H9 (cell line): ENCODE results near the gene RBM46. TPM values are rescaled to one million over a fixed set of nuclear protein-coding genes. Genes with fewer than 3 reads are reported as not detected.

Source experiments
- DNase-seq: peaks from one replicate; pipeline ENCODE4 v3.0.0-alpha.2; 2017
- H2AFZ ChIP-seq: one replicate; pipeline ENCODE4 v1.6.1; 2013; ENCODE audit warnings: mild to moderate bottlenecking, low read length, control low read depth, moderate library complexity
- H2AK5ac ChIP-seq: 2 replicates; pipeline ENCODE4 v1.6.1; 2013; ENCODE audit warnings: low read length, control low read depth, mixed read lengths; ENCODE audit not compliant: insufficient read length
- H2BK120ac ChIP-seq: one replicate; pipeline ENCODE4 v1.6.1; 2013; ENCODE audit warnings: low read depth, mild to moderate bottlenecking, low read length, control low read depth, inconsistent platforms; ENCODE audit not compliant: poor library complexity, severe bottlenecking
- H2BK12ac ChIP-seq: 2 replicates; pipeline ENCODE4 v1.6.1; 2013; ENCODE audit warnings: low read length, control low read depth, mixed read lengths, low read depth; ENCODE audit not compliant: insufficient read length
- H2BK15ac ChIP-seq: 2 replicates; pipeline ENCODE4 v1.6.1; 2013; ENCODE audit warnings: low read depth, low read length, control low read depth
- H2BK20ac ChIP-seq: one replicate; pipeline ENCODE4 v1.6.1; 2013; ENCODE audit warnings: low read depth, mild to moderate bottlenecking, low read length, control low read depth, inconsistent platforms; ENCODE audit not compliant: poor library complexity, severe bottlenecking
- H2BK5ac ChIP-seq: 2 replicates; pipeline ENCODE4 v1.6.1; 2013; ENCODE audit warnings: low read length, control low read depth, mixed read lengths; ENCODE audit not compliant: insufficient read length
- H3K14ac ChIP-seq: 2 replicates; pipeline ENCODE4 v1.6.1; 2013; ENCODE audit warnings: low read length, control low read depth; ENCODE audit not compliant: insufficient read depth
- H3K18ac ChIP-seq: 2 replicates; pipeline ENCODE4 v1.6.1; 2013; ENCODE audit warnings: low read depth, mild to moderate bottlenecking, mixed read lengths, low read length, control low read depth; ENCODE audit not compliant: insufficient read length
- H3K23ac ChIP-seq: 2 replicates; pipeline ENCODE4 v1.6.1; 2013; ENCODE audit warnings: low read length, control low read depth, mixed read lengths, low read depth; ENCODE audit not compliant: insufficient read length
- H3K23me2 ChIP-seq: 2 replicates; pipeline ENCODE4 v1.6.1; 2013; ENCODE audit warnings: low read depth, mild to moderate bottlenecking, mixed read lengths, low read length, control low read depth; ENCODE audit not compliant: insufficient read length, poor library complexity, severe bottlenecking
- H3K27ac ChIP-seq: 2 replicates; pipeline ENCODE4 v1.5.1; 2013; ENCODE audit warnings: low read length, control low read depth, mixed read lengths, low read depth; ENCODE audit not compliant: insufficient read length
- H3K27me3 ChIP-seq: 2 replicates; pipeline ENCODE4 v1.6.1; 2013; ENCODE audit warnings: low read length, control low read depth, inconsistent platforms; ENCODE audit not compliant: insufficient read depth
- H3K4ac ChIP-seq: 2 replicates; pipeline ENCODE4 v1.6.1; 2013; ENCODE audit warnings: low read depth, mild to moderate bottlenecking, control low read depth, inconsistent platforms, low read length, moderate library complexity
- H3K4me1 ChIP-seq: 2 replicates; pipeline ENCODE4 v1.6.1; 2013; ENCODE audit warnings: low read length, control low read depth, inconsistent platforms; ENCODE audit not compliant: insufficient read depth
- H3K4me2 ChIP-seq: 2 replicates; pipeline ENCODE4 v1.6.1; 2013; ENCODE audit warnings: low read length, control low read depth, mixed read lengths; ENCODE audit not compliant: insufficient read length, insufficient read depth
- H3K56ac ChIP-seq: 2 replicates; pipeline ENCODE4 v1.6.1; 2013; ENCODE audit warnings: low read depth, mild to moderate bottlenecking, mixed read lengths, low read length, control low read depth; ENCODE audit not compliant: insufficient read length
- H3K79me1 ChIP-seq: 2 replicates; pipeline ENCODE4 v1.6.1; 2013; ENCODE audit warnings: low read depth, mild to moderate bottlenecking, moderate library complexity, low read length, control low read depth, inconsistent platforms; ENCODE audit not compliant: insufficient read depth, poor library complexity, severe bottlenecking
- H3K79me2 ChIP-seq: 2 replicates; pipeline ENCODE4 v1.6.1; 2013; ENCODE audit warnings: low read length, control low read depth, inconsistent platforms; ENCODE audit not compliant: insufficient read depth
- H3K9ac ChIP-seq: 2 replicates; pipeline ENCODE4 v1.6.1; 2013; ENCODE audit warnings: low read length, control low read depth, mixed read lengths; ENCODE audit not compliant: insufficient read length; ENCODE audit errors: extremely low read depth
- H3K9me3 ChIP-seq: one replicate; pipeline ENCODE4 v1.6.1; 2013; ENCODE audit warnings: low read depth, low read length, inconsistent platforms; ENCODE audit not compliant: control insufficient read depth
- H3T11ph ChIP-seq: one replicate; pipeline ENCODE4 v1.6.1; 2013; ENCODE audit warnings: mild to moderate bottlenecking, low read length, control low read depth, inconsistent platforms
- H4K20me1 ChIP-seq: one replicate; pipeline ENCODE4 v1.6.1; 2013; ENCODE audit not compliant: control insufficient read depth, insufficient read length, insufficient read depth
- H4K5ac ChIP-seq: 2 replicates; pipeline ENCODE4 v1.6.1; 2013; ENCODE audit warnings: low read depth, mild to moderate bottlenecking, mixed read lengths, low read length, control low read depth; ENCODE audit not compliant: insufficient read length
- H4K8ac ChIP-seq: replicated peaks from 2 replicates; pipeline ENCODE4 v1.6.1; 2013; ENCODE audit warnings: low read length, control low read depth, mixed read lengths, low read depth; ENCODE audit not compliant: insufficient read length
- H4K91ac ChIP-seq: 2 replicates; pipeline ENCODE4 v1.6.1; 2013; ENCODE audit warnings: low read depth, mild to moderate bottlenecking, moderate library complexity, mixed read lengths, low read length, control low read depth; ENCODE audit not compliant: insufficient read length
- H3K27ac Mint-ChIP-seq, 3 experiments: 2 replicates in 2 of 3; 3 replicates in 1 of 3; pipeline ENCODE4 v1.8.0; 2020 to 2021; ENCODE audit warnings: mixed read lengths in 3 of 3, mild to moderate bottlenecking in 1 of 3, moderate library complexity in 1 of 3
- H3K27me3 Mint-ChIP-seq: 2 replicates; pipeline ENCODE4 v1.8.0; 2021; ENCODE audit warnings: low read depth, mild to moderate bottlenecking, moderate library complexity, mixed read lengths
- H3K36me3 Mint-ChIP-seq, 3 experiments: 2 replicates in 2 of 3; 3 replicates in 1 of 3; pipeline ENCODE4 v1.8.0; 2020 to 2021; ENCODE audit warnings: low read depth in 3 of 3, mixed read lengths in 3 of 3; ENCODE audit not compliant: insufficient read depth in 1 of 3
- H3K4me1 Mint-ChIP-seq, 2 experiments: 2 replicates each; pipeline ENCODE4 v1.8.0; 2020; ENCODE audit warnings: mixed read lengths in 2 of 2
- H3K4me3 Mint-ChIP-seq, 2 experiments: 2 replicates in 1 of 2; 3 replicates in 1 of 2; pipeline ENCODE4 v1.8.0; 2020 to 2021; ENCODE audit warnings: mild to moderate bottlenecking in 2 of 2, mixed read lengths in 2 of 2, moderate library complexity in 1 of 2
- H3K9me3 Mint-ChIP-seq, 2 experiments: 2 replicates in 1 of 2; 3 replicates in 1 of 2; pipeline ENCODE4 v1.8.0; 2020; ENCODE audit warnings: mild to moderate bottlenecking in 2 of 2, mixed read lengths in 2 of 2, moderate library complexity in 1 of 2
- CTCF ChIP-seq: fragments of 200-600 bp; sonication (generic); conservative IDR thresholded peaks from 3 replicates; pipeline ENCODE4 v1.8.0; 2021; ENCODE audit warnings: antibody characterized with exemption, mild to moderate bottlenecking
- WGBS: extraction: QIAGEN DNeasy Blood & Tissue Kit; methylation state at CpG from one replicate; pipeline ENCODE4 v1.1.7; 2013; ENCODE audit warnings: missing lambda C conversion rate, low lambda C conversion rate, mixed read lengths; ENCODE audit not compliant: insufficient read length; ENCODE audit errors: extremely low coverage; 5-methylcytosine and 5-hydroxymethylcytosine counted together
- total RNA-seq: library from RNA; stranded (reverse); gene quantifications from 2 replicates; pipeline ENCODE4 v1.2.1, GENCODE V29; 2021

Gene RBM46
- total RNA-seq, 1 experiment from 2014 or later: 0.17 TPM

GRCh38 chr4:154743683-154744340 lies 37.3 kb upstream of the RBM46 start, which contains the start of gene LRAT:
TSS of gene LRAT (plus strand) at chr4:154744000. CDS start at chr4:154744327, 327 bp downstream.
- no peak within 1 kb of the TSS for H4K91ac ChIP-seq
- peaks cover 0 to 18% (median 9%) of the 10 kb centered on the region in 3 experiments for H3K36me3 Mint-ChIP-seq
- peak within 1 kb of the TSS; percentile 49 to 91 (median 85); a peak in 4 of 7 replicates for H3K27ac Mint-ChIP-seq
- no peaks in the 10 kb centered on the region for H3K79me1 ChIP-seq
- H3K9ac ChIP-seq: peak within 1 kb of the TSS; percentile 14
- H4K8ac ChIP-seq: no peak within 1 kb of the TSS
- no peak within 1 kb of the TSS for H2BK20ac ChIP-seq
- WGBS: no CpG with 5 or more reads among the region's 55 CpGs
- peaks cover 63 to 65% of the 10 kb centered on the region in 2 experiments for H3K4me1 Mint-ChIP-seq
- peaks cover 7% of the 10 kb centered on the region for H3K4me1 ChIP-seq
- peak within 1 kb of the TSS; percentile 80 for H3K4me2 ChIP-seq
- peak; percentile 54 for TF ChIP-seq CTCF
- H3K79me2 ChIP-seq: peaks cover 5% of the 10 kb centered on the region; the same call in 1 of the 2 replicates
- no peak within 1 kb of the TSS for H2AFZ ChIP-seq
- no peak within 1 kb of the TSS for H4K5ac ChIP-seq
- peak within 1 kb of the TSS; percentile 9 for H3K18ac ChIP-seq
- peak within 1 kb of the TSS; percentile 84 to 97 for H3K4me3 Mint-ChIP-seq
- no peak within 1 kb of the TSS for H3K14ac ChIP-seq
- no peaks in the 10 kb centered on the region for H4K20me1 ChIP-seq
- H2BK120ac ChIP-seq: no peak within 1 kb of the TSS
- H3K27ac ChIP-seq: no peak within 1 kb of the TSS
- H3K9me3 Mint-ChIP-seq: no peaks in the 10 kb centered on the region; a peak in 1 of 5 replicates
- H2BK15ac ChIP-seq: no peak within 1 kb of the TSS
- no peak within 1 kb of the TSS for H2AK5ac ChIP-seq
- DNase-seq: peak; percentile 92
- no peak within 1 kb of the TSS for H3T11ph ChIP-seq
- H3K27me3 Mint-ChIP-seq: peaks cover 76% of the 10 kb centered on the region
- no peak within 1 kb of the TSS for H3K23ac ChIP-seq
- H2BK5ac ChIP-seq: no peak within 1 kb of the TSS
- no peak within 1 kb of the TSS for H3K56ac ChIP-seq
- H3K23me2 ChIP-seq: peaks cover 18% of the 10 kb centered on the region
- H3K4ac ChIP-seq: no peak within 1 kb of the TSS
- H2BK12ac ChIP-seq: no peak within 1 kb of the TSS
- H3K27me3 ChIP-seq: peaks cover 6% of the 10 kb centered on the region; the same call in 1 of the 2 replicates
- H3K9me3 ChIP-seq: no peaks in the 10 kb centered on the region
